T-helper 1 cell treated with Interleukin-12 subunit alpha and Interleukin-12 subunit beta and Interleukin-4 antibody, amounts not matched to agents 30 μg/mL and 1 μg/mL, for 36 hours (primary cell): ENCODE data around the gene PRKN.

ENCODE experiments used
- H3K27ac Mint-ChIP-seq: one replicate; pipeline ENCODE4 v1.8.0; 2021; ENCODE audit warnings: mild to moderate bottlenecking, mixed read lengths
- H3K27me3 Mint-ChIP-seq: one replicate; pipeline ENCODE4 v1.8.0; 2021; ENCODE audit warnings: low read depth, mixed read lengths
- H3K36me3 Mint-ChIP-seq: one replicate; pipeline ENCODE4 v1.8.0; 2021; ENCODE audit warnings: low read depth, mixed read lengths
- H3K4me1 Mint-ChIP-seq: one replicate; pipeline ENCODE4 v1.8.0; 2021; ENCODE audit warnings: low read depth, mixed read lengths
- H3K4me3 Mint-ChIP-seq: one replicate; pipeline ENCODE4 v1.8.0; 2021; ENCODE audit warnings: mild to moderate bottlenecking, moderate library complexity, mixed read lengths
- H3K9me3 Mint-ChIP-seq: one replicate; pipeline ENCODE4 v1.8.0; 2021; ENCODE audit warnings: mixed read lengths

The PRKN gene

GRCh38 chr6:162332365-162332764 is 395.2 kb downstream of the PRKN start:
- Mint-ChIP-seq H3K36me3 (no peaks in the 10 kb centered on the region), H3K9me3 (peaks cover 17% of the 10 kb centered on the region), H3K27ac (no peak overlapping the region), H3K4me1 (no peaks in the 10 kb centered on the region), H3K4me3 (no peak overlapping the region), H3K27me3 (no peaks in the 10 kb centered on the region)

GRCh38 chr6:162331911-162332310 is 395.7 kb downstream of the PRKN start:
- H3K36me3 Mint-ChIP-seq, result no peaks in the 10 kb centered on the region
- H3K27ac Mint-ChIP-seq, result no peak overlapping the region
- H3K27me3 Mint-ChIP-seq, result no peaks in the 10 kb centered on the region
- H3K4me1 Mint-ChIP-seq, result no peaks in the 10 kb centered on the region
- peaks cover 14% of the 10 kb centered on the region for H3K9me3 Mint-ChIP-seq
- no peak overlapping the region for H3K4me3 Mint-ChIP-seq

GRCh38 chr6:162325826-162326225 is 401.7 kb downstream of the PRKN start:
- H3K27me3 Mint-ChIP-seq, result no peaks in the 10 kb centered on the region

GRCh38 chr6:162325051-162325450 is 402.5 kb downstream of the PRKN start:
- H3K4me3 Mint-ChIP-seq, result no peak overlapping the region
- H3K9me3 Mint-ChIP-seq, result peaks cover 6% of the 10 kb centered on the region
- no peak overlapping the region for H3K27ac Mint-ChIP-seq
- H3K36me3 Mint-ChIP-seq, result no peaks in the 10 kb centered on the region
- no peaks in the 10 kb centered on the region for H3K27me3 Mint-ChIP-seq
- H3K4me1 Mint-ChIP-seq, result no peaks in the 10 kb centered on the region

More at GRCh38 chr6:162325826-162326225, 401.7 kb downstream of the PRKN start:
- H3K27ac Mint-ChIP-seq, result no peak overlapping the region
- no peaks in the 10 kb centered on the region for H3K4me1 Mint-ChIP-seq
- no peaks in the 10 kb centered on the region for H3K36me3 Mint-ChIP-seq
- no peak overlapping the region for H3K4me3 Mint-ChIP-seq
- peaks cover 3% of the 10 kb centered on the region for H3K9me3 Mint-ChIP-seq

GRCh38 chr6:162315291-162315690 is 412.3 kb downstream of the PRKN start:
- H3K9me3 Mint-ChIP-seq, result peaks cover 11% of the 10 kb centered on the region
- no peak overlapping the region for H3K27ac Mint-ChIP-seq
- H3K4me1 Mint-ChIP-seq, result no peaks in the 10 kb centered on the region
- no peaks in the 10 kb centered on the region for H3K36me3 Mint-ChIP-seq
- no peaks in the 10 kb centered on the region for H3K27me3 Mint-ChIP-seq
- H3K4me3 Mint-ChIP-seq, result no peak overlapping the region

DNA sequence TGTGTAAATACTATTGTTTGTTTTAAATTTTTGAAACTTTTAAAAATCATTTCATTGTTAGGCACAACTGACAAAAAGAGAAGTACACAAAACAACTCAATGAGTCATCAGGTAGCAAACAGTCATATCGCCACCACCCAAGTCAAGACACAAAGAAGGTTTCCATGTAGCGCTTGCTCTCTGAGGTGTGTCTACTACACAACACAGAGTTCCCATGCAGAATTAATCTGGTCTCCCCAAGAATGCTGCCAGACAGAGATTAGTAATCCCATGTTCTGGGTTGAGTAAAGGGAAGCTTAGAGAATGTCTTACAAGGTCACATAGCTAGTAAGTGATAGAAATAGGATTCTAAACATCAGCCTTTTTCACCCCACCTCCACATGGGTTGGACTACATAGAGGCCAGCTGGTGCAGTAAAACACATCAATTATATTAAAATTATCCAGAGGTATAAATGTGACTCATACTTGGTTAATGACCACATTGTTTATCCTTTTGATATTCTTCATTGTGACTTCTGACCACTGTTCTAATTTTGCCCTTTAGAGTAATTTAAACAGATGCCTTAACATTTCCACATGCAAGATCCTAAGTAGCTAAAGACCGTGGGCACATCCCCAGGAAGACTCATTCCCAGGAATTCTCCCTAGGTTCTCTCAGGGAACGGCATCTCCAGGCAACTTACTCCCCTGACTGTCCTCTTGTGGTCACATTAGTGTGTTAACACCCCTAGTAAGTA is 413.5 kb downstream of the PRKN start:
- Mint-ChIP-seq H3K4me1 (no peaks in the 10 kb centered on the region), H3K27me3 (no peaks in the 10 kb centered on the region), H3K36me3 (no peaks in the 10 kb centered on the region), H3K27ac (no peak overlapping the region), H3K9me3 (peaks cover 11% of the 10 kb centered on the region), H3K4me3 (no peak overlapping the region)

DNA sequence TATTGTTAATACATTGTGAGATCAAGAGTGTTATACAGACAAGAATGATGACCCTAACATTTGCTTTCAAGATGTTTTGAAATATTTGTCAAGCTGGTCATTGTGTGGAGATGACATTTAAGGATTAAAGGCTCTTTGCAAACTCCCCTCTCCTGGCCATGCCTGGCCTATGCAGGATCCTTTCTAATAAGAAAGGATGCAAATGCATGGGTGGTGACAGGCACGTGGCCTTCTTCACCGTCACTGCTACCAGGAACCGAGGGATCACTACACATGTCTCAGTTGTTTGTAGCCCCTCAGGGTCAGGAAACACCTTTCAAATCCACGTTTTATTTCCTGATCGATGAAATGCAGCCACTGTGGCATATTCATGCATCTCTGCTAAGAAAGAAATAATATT is 419.7 kb downstream of the PRKN start:
- Mint-ChIP-seq H3K27me3 (no peaks in the 10 kb centered on the region), H3K4me1 (no peaks in the 10 kb centered on the region), H3K27ac (no peak overlapping the region), H3K36me3 (no peaks in the 10 kb centered on the region), H3K9me3 (no peaks in the 10 kb centered on the region), H3K4me3 (no peak overlapping the region)

- H3K4me1 Mint-ChIP-seq, result no peaks in the 10 kb centered on the region
- no peaks in the 10 kb centered on the region for H3K9me3 Mint-ChIP-seq
- no peak overlapping the region for H3K27ac Mint-ChIP-seq
- H3K36me3 Mint-ChIP-seq, result no peaks in the 10 kb centered on the region
- no peaks in the 10 kb centered on the region for H3K27me3 Mint-ChIP-seq
- no peak overlapping the region for H3K4me3 Mint-ChIP-seq
Observed at GRCh38 chr6:162306616-162307015, 420.9 kb downstream of the PRKN start.

DNA sequence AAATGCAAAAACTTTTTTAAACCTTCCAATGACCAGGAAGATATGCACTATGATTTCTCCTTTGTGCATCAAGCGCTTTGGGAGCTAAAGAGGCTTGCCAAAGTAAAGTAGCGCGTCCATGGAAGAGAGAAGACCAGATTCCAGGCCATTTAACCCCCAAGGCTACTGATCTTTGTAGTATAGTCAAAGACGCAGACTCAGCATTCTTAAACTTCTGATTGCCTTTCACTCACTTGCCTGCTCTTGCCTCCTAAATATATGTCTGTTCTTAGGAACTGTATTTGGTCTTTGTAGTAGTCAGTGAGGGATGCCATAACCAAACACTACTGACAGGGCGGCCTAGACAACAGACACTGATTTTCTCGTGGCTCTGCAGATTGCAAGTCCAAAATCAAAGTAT is 426.4 kb downstream of the PRKN start:
- H3K27ac Mint-ChIP-seq, result no peak overlapping the region
- no peaks in the 10 kb centered on the region for H3K27me3 Mint-ChIP-seq
- H3K4me3 Mint-ChIP-seq, result no peak overlapping the region
- H3K4me1 Mint-ChIP-seq, result no peaks in the 10 kb centered on the region
- no peaks in the 10 kb centered on the region for H3K9me3 Mint-ChIP-seq
- no peaks in the 10 kb centered on the region for H3K36me3 Mint-ChIP-seq

- Mint-ChIP-seq H3K9me3 (no peaks in the 10 kb centered on the region), H3K36me3 (no peaks in the 10 kb centered on the region), H3K4me3 (no peak overlapping the region), H3K4me1 (no peaks in the 10 kb centered on the region), H3K27ac (no peak overlapping the region), H3K27me3 (no peaks in the 10 kb centered on the region)
Observed at GRCh38 chr6:162294029-162294428, 433.5 kb downstream of the PRKN start.

GRCh38 chr6:162292915-162293314 is 434.7 kb downstream of the PRKN start:
- Mint-ChIP-seq H3K36me3 (no peaks in the 10 kb centered on the region), H3K4me3 (no peak overlapping the region)

DNA sequence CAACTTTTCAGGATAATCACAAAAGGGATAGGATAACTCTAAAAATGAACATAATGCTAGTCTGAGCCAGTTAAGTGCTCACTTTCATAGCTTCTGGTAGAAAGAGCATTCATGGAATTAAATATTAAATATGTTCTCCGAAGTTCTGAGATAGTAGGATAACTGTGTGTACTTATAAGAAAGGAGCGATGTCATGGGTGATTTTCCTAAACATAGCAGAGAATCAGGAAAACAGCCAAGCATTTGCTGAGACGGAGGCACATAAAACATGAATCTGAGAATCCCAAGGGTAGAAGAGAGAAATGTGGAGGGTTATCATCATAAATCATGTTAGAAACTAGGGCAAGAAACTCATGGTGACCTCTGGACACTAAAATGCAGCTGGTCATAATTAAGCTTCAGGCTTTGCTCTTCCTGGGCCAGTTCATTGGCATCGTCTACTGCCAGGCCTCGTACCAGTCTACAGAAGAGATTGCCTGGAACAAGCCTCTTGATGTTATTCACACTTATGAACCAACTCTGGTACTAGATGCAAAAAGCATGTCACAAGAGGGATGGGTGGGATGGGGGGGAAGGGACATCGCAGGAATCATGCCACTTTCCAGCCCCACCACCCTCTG is 436.6 kb downstream of the PRKN start:
- no peaks in the 10 kb centered on the region for H3K36me3 Mint-ChIP-seq

More at GRCh38 chr6:162292915-162293314, 434.7 kb downstream of the PRKN start:
- Mint-ChIP-seq H3K9me3 (no peaks in the 10 kb centered on the region), H3K27me3 (no peaks in the 10 kb centered on the region), H3K4me1 (no peaks in the 10 kb centered on the region), H3K27ac (no peak overlapping the region)

GRCh38 chr6:162289972-162290371 is 437.6 kb downstream of the PRKN start:
- Mint-ChIP-seq H3K4me3 (no peak overlapping the region), H3K36me3 (no peaks in the 10 kb centered on the region), H3K27me3 (no peaks in the 10 kb centered on the region), H3K9me3 (no peaks in the 10 kb centered on the region), H3K4me1 (no peaks in the 10 kb centered on the region), H3K27ac (no peak overlapping the region)

More for the DNA sequence above, 436.6 kb downstream of the PRKN start:
- Mint-ChIP-seq H3K9me3 (no peaks in the 10 kb centered on the region), H3K27me3 (no peaks in the 10 kb centered on the region), H3K27ac (no peak overlapping the region), H3K4me3 (no peak overlapping the region), H3K4me1 (no peaks in the 10 kb centered on the region)

GRCh38 chr6:162273986-162274385 is 453.6 kb downstream of the PRKN start:
- H3K9me3 Mint-ChIP-seq, result no peaks in the 10 kb centered on the region
- no peaks in the 10 kb centered on the region for H3K4me1 Mint-ChIP-seq
- no peak overlapping the region for H3K4me3 Mint-ChIP-seq
- no peaks in the 10 kb centered on the region for H3K36me3 Mint-ChIP-seq
- H3K27me3 Mint-ChIP-seq, result no peaks in the 10 kb centered on the region
- no peak overlapping the region for H3K27ac Mint-ChIP-seq

DNA sequence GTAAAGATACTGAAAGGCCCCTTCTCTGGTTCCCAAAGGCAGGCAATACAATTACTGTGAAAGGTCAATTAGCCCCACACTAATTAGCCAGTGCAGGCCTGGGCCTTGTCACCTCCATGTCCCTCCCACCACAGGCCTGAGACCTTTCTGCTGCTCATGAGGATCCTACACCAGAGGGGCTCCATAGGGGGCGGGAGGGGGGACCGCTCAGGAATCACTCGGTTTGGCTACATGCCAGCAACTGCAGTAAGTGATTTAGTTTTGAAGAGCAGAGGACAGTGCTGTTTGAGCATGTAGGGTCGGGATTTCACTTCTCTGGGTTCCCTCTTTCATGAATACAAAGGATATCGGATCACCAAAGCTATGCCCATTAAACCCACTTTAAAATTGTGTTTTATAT is 455.6 kb downstream of the PRKN start:
- Mint-ChIP-seq H3K27ac (no peak overlapping the region), H3K4me3 (no peak overlapping the region), H3K27me3 (no peaks in the 10 kb centered on the region), H3K4me1 (no peaks in the 10 kb centered on the region), H3K36me3 (no peaks in the 10 kb centered on the region), H3K9me3 (no peaks in the 10 kb centered on the region)
